Fibroblast of mammary gland (primary cell): Measurements from ENCODE around the gene SNAP25.

Source experiments
- DNase-seq: peaks from one replicate; pipeline ENCODE4 v3.0.0-alpha.2; 2010; ENCODE audit warnings: low read depth
- H3K4me3 ChIP-seq: 2 replicates; pipeline ENCODE4 v1.5.1; 2011; ENCODE audit warnings: low read depth, mild to moderate bottlenecking, low read length, moderate library complexity; ENCODE audit not compliant: control insufficient read depth
- TF ChIP-seq, protein P1 (sequence below): conservative IDR thresholded peaks from 2 replicates; pipeline ENCODE4 v1.5.1; 2011; ENCODE audit warnings: low read depth, low read length, inconsistent platforms; ENCODE audit not compliant: control insufficient read depth, insufficient read depth

SNAP25 gene

DNA sequence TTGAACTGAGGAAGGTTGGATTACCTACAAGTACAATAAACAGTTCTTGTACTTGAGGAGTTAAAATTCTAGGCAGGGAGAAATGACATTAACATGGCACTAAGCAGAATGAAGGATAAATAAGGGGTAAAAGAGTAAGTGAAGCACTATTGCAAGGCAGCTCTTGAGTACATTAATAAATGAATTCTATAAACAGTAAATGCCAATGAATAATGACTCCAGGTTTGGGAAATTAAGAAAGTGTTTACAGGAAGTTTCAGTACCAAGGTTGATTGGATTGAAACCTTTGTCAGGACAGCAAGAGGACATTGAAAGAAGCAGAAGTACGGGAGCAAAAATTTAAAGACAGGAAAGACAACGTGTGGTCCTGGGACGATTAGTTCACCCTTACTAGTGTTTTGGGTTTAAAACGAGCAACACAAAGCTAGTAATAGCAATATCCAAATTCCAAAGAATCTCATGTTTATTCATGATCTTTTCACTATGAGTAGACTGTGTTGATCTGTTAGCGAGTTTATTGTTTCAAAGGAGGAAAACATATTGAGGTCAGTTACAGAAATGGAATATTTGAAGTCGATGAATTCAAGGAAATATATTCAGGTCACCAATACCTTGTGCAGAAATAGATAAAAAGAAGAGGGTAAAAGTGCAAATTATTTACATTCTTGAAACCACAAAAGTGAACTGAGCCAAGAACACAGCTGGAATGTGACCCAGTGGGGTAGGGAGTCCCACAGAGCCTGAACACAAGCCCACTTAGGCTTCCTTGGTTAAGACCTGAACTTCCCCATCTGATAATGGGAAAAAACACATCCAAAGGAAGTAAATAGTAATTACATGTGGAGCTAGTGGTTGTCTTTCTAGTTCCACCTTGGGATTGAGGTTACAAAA, 134.5 kb downstream of the SNAP25 start:
- H3K4me3 ChIP-seq = no peak overlapping the region
- TF ChIP-seq, protein P1, sequence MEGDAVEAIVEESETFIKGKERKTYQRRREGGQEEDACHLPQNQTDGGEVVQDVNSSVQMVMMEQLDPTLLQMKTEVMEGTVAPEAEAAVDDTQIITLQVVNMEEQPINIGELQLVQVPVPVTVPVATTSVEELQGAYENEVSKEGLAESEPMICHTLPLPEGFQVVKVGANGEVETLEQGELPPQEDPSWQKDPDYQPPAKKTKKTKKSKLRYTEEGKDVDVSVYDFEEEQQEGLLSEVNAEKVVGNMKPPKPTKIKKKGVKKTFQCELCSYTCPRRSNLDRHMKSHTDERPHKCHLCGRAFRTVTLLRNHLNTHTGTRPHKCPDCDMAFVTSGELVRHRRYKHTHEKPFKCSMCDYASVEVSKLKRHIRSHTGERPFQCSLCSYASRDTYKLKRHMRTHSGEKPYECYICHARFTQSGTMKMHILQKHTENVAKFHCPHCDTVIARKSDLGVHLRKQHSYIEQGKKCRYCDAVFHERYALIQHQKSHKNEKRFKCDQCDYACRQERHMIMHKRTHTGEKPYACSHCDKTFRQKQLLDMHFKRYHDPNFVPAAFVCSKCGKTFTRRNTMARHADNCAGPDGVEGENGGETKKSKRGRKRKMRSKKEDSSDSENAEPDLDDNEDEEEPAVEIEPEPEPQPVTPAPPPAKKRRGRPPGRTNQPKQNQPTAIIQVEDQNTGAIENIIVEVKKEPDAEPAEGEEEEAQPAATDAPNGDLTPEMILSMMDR = no peak
- no peak for DNase-seq

DNA sequence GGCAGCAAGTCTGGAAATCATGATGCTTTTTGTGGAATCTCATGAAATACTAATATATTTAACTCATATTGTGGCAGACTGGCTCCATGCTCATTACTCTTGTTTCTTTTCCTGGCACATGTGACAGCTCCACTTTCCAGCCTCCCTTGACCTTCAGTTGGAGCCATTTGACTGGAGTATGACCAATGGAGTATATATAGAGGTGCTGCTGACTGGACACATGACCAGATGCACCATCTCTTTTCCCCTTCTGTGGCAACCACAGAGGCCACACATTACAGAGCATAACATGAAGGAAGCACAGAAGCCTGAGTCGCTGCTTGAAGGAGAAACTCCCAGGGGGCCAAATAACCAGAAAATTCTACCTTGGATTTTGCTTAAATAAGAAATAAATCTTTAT, 138.0 kb downstream of the SNAP25 start:
- no peak overlapping the region for H3K4me3 ChIP-seq
- DNase-seq = no peak
- TF ChIP-seq, protein P1 = no peak
